ENCODE data around the gene PDLIM1. TPM values are rescaled to one million over a fixed set of nuclear protein-coding genes. Genes with fewer than 3 reads are reported as not detected.

PDLIM1 gene
- total and polyA plus RNA-seq, 2 experiments from 2014 or later: 111 to 233 TPM

GRCh38 chr10:95243318-95243617 is 47.5 kb downstream of the PDLIM1 start:
- Histone ChIP-seq H3K79me2 (replicated peaks; ENCODE audit: insufficient read depth) (peaks cover 23% of the 10 kb centered on the region), H2AFZ (no peak overlapping the region), H3K9me2 (ENCODE audit: insufficient read depth) (no peaks in the 10 kb centered on the region), H3K4me2 (no peak overlapping the region), H3K27ac (ENCODE audit: low read depth) (peak overlapping the region; percentile 54), H3K4me3 (no peak overlapping the region), H3K36me3 (ENCODE audit: insufficient read depth) (peaks cover 40% of the 10 kb centered on the region), H4K20me1 (replicated peaks; ENCODE audit: insufficient read depth) (no peaks in the 10 kb centered on the region), H3K27me3 (ENCODE audit: insufficient read depth) (no peaks in the 10 kb centered on the region), H3F3A (replicated peaks; ENCODE audit: low read depth) (0 out of 2 replicates have a peak, but pooled peaks cover 22% of the 10 kb centered on the region), H3K4me1 (ENCODE audit: insufficient read depth) (peaks cover 15% of the 10 kb centered on the region)
- DNase-seq (ENCODE audit: low spot score) (no peak), ATAC-seq (no peak)
- Mint-ChIP-seq H3K27ac (peak overlapping the region; percentile 51), H3K4me1 (peaks cover 16% of the 10 kb centered on the region), H3K9me3 (peaks cover 10% of the 10 kb centered on the region), H3K4me3 (no peak overlapping the region), H3K27me3 (ENCODE audit: insufficient read depth, low read depth, poor library complexity) (peaks cover 9% of the 10 kb centered on the region), H3K36me3 (ENCODE audit: low read depth) (peaks cover 57% of the 10 kb centered on the region)
- TF ChIP-seq ETS1 (IDR thresholded peaks at IDR 0.05) (no peak), REST (IDR thresholded peaks at IDR 0.05; ENCODE audit: unreplicated experiment) (no peak), CREB1 (CRISPR knock-in tag; IDR thresholded peaks at IDR 0.05; ENCODE audit: low read depth) (no peak), NANOG (IDR thresholded peaks at IDR 0.05; ENCODE audit: borderline replicate concordance) (no peak)

GRCh38 chr10:95242581-95243317 is 48.1 kb downstream of the PDLIM1 start:
- Mint-ChIP-seq H3K27me3 (ENCODE audit: insufficient read depth, low read depth, poor library complexity) (peaks cover 9% of the 10 kb centered on the region), H3K27ac (peak overlapping the region; percentile 67), H3K4me1 (peaks cover 16% of the 10 kb centered on the region), H3K4me3 (no peak overlapping the region), H3K9me3 (peaks cover 10% of the 10 kb centered on the region), H3K36me3 (ENCODE audit: low read depth) (peaks cover 63% of the 10 kb centered on the region)
- Histone ChIP-seq H3K4me3 (no peak overlapping the region), H3K79me2 (replicated peaks; ENCODE audit: insufficient read depth) (peaks cover 23% of the 10 kb centered on the region), H3K9me2 (ENCODE audit: insufficient read depth) (no peaks in the 10 kb centered on the region), H3K27me3 (ENCODE audit: insufficient read depth) (no peaks in the 10 kb centered on the region), H2AFZ (no peak overlapping the region), H3K4me1 (ENCODE audit: insufficient read depth) (peaks cover 15% of the 10 kb centered on the region), H3F3A (replicated peaks; ENCODE audit: low read depth) (0 out of 2 replicates have a peak, but pooled peaks cover 18% of the 10 kb centered on the region), H4K20me1 (replicated peaks; ENCODE audit: insufficient read depth) (no peaks in the 10 kb centered on the region), H3K36me3 (ENCODE audit: insufficient read depth) (peaks cover 45% of the 10 kb centered on the region), H3K4me2 (no peak overlapping the region), H3K27ac (ENCODE audit: low read depth) (peak overlapping the region; percentile 54)
- TF ChIP-seq EZH2phosphoT487 (IDR thresholded peaks at IDR 0.05; ENCODE audit: unreplicated experiment) (no peak), CTCF (conservative IDR thresholded peaks at IDR 0.05; ENCODE audit: low read depth in 2 of 2) (peak; percentile 83 to 96)
- DNase-seq (ENCODE audit: low spot score) (peak; percentile 86), ATAC-seq (peak; percentile 87)
